ENCODE measurements around the gene TUBB1.

The TUBB1 gene

DNA sequence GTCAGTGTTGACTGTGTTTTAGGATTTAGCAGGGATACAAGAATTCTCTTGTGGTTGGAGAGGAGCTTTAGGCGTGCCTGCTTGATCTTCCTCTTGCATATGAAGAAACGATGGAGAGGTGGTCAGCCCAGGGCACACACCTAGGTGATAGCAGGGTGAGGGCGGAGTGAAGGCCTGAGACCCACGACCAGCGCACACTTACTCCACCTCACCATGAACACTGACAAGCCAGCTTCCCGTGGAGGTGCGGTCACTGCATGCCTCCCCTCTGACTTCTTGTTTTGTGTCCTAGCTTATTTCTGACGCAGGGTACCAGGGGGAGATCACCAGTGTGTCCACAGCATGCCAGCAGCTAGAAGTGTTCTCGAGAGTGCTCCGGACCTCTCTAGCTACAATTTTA, 30.0 kb upstream of the TUBB1 start:
- DNase-seq (ENCODE audit: low read depth, low spot score) = no peak

- DNase-seq (ENCODE audit: low read depth, low spot score) = no peak
These were observed 28.4 kb upstream of the TUBB1 start for GRCh38 chr20:58990651-58991445.

DNA sequence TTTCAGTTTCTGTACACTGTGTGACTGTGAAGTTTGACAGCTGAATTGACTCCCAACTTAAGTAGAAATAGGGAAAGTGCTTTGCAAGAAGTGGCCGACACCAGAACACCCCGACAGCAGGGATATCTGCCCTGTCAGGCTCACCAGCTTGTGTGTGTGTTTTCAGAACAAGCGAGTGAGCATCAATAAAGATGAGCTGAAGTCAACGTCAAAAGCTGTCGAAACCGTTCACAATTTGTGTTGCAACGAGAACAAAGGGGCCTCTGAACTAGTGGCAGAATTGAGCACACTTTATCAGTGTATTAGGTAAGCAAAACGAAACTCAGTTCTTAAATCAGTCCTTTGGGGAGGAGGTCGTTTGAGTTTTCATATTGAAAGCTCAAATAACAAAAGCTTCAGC, 27.5 kb upstream of the TUBB1 start:
- no peak for DNase-seq (ENCODE audit: low read depth, low spot score)

DNA sequence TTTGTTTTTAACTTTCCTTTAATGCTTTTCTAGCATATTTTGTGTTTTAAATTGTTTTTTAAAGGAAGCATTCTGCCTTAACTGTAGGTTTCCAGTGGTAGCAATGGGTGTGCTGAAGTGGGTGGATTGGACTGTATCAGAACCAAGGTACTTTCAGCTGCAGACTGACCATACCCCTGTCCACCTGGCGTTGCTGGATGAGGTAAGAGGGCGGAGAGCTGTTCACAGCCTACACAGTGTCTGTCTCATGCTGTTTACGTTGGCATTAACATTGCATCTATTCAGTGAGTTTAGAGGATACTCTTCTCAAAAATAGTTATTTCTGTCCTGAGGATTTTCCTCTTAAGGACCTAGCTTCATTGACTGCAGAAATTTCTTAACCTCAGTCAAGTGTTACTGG, 26.3 kb upstream of the TUBB1 start:
- no peak for DNase-seq (ENCODE audit: low read depth, low spot score)

GRCh38 chr20:58993332-58994248, 25.6 kb upstream of the TUBB1 start:
- DNase-seq (ENCODE audit: low read depth, low spot score) = no peak

DNA sequence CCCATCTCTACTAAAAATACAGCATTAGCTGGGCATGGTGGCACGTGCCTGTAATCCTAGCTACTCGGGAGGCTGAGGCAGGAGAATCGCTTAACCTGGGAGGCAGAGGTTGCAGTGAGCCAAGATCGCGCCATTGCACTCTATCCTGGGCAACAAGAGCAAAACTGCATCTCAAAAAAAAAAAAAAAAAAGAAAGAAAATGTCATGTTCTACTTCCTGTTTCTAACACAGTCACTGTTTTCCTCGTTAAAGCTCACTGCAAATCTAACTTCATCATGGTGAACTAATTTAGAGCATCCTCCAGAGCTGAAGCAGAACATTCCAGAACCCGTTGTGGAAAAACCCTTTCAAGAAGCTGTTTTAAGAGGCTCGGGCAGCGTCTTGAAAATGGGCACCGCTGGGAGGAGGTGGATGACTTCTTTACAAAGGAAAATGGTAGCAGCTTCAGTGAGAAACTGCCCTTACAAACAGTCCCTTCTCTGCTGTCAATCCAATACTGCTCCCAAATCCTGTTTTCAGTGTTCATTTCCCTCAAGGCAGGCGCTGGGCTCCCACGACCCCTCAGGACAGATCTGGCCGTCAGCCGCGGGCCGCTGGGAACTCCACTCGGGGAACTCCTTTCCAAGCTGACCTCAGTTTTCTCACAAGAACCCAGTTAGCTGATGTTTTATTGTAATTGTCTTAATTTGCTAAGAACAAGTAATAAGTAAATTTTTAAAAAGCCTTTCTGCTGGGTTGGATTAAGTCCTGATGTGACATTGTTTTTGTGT, 24.7 kb upstream of the TUBB1 start:
- DNase-seq (ENCODE audit: low read depth, low spot score) = no peak

- DNase-seq (ENCODE audit: low read depth, low spot score) = no peak
These were observed 23.6 kb upstream of the TUBB1 start for GRCh38 chr20:58995461-58996225.

GRCh38 chr20:58996226-58996611, 23.0 kb upstream of the TUBB1 start:
- no peak for DNase-seq (ENCODE audit: low read depth, low spot score)

GRCh38 chr20:58997141-58997770, 22.0 kb upstream of the TUBB1 start:
- no peak for DNase-seq (ENCODE audit: low read depth, low spot score)

GRCh38 chr20:58998656-58999055, 20.6 kb upstream of the TUBB1 start:
- no peak for DNase-seq (ENCODE audit: low read depth, low spot score)

DNA sequence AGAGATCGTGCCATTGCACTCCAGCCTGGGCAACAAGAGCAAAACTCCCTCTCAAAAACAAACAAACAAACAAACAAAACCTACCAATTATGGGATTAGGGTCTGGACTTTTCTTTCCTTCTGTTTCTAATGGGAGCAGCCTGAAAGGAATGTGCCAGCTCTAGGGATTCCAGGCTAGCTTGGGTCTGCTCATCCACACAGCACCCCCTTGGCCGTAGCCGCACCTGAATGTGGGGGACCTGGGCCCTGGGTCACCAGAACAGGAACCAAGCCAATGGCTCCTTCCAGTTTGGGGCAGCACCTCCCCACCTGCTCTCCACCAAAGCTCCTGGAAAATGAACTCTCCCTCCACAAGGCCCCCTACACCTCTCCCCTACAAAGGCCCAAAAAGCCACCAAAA, 18.9 kb upstream of the TUBB1 start:
- no peak for DNase-seq (ENCODE audit: low read depth, low spot score)

- DNase-seq (ENCODE audit: low read depth, low spot score) = no peak
These were observed 18.2 kb upstream of the TUBB1 start for GRCh38 chr20:59001068-59001448.

DNA sequence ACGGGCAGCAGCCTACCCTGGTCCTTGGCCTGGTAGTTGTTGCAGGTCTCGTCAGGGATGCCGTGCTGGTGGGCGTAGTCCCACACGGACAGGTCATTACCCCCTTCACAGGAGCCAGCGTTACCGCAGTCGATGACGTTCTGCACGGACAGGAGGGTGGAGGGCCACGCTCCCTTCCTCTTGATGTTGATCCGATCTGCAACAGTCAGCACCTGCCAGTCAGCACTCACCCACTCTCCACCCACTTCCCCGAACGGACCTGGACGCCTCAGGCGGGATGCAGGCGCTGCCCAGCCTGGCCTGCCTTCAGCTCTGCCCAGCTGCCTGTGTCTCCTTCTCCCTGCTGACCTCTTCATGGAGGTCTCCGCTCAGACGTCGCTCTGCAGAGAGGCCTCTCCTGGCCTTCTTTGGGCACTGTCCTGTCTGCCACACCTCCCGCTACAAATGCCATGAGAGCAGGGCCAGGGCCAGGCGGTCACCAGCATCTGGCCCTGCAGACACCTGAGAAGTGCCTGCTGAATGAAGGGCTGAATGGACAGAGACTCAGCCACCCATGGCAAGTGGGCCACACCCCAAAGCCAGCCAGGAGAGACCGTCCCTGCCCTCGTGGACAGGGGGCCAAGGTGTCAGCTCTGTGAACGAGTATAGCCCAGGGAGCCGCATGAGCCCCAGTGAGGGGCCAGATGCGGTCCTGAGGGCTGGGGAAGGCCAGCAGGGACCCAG, 17.6 kb upstream of the TUBB1 start:
- DNase-seq (ENCODE audit: low read depth, low spot score) = no peak

DNA sequence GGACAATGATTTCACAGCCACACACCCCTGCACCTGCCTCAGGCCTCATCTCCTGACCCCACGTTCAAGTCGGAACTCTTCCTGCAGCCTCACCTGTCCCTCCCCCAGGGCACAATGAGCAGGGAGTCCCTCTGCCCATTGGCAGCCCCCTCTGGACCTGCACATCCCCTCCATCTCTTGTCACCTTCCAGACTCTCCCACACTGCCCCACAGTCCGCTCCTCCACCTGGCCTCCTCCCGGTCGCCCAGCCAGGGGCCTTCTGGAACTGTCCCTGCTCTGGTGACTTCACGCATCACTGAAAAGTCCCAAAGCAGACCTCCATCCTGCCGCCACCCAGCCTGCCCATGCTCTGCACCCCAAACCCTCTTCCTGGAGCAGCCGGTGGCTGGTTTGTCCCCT, 16.8 kb upstream of the TUBB1 start:
- no peak for DNase-seq (ENCODE audit: low read depth, low spot score)

DNA sequence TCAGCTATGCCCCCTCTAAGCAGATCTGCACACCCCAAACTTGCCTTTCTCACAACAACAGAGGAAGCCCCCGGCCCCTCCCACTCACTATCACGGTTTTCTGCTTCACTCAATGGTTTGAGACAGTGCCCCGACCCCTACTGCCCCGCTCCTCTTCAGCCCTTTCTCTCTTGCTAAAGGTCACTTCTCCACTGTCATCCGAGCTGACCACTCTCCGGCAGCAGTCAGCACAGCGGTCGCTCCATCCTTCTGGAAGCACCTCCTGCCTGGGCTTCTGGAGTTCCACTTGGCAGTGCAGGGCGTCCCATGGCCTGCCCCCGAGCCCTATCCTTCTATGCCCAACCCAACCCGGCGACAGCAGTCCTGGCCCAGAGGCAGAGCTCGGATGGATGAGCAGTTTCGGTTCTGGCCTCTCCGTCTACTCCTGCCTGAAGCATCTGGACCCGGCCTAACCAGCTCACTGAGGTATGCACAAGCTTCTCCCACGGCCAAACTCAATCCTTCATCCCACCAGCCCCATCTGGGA, 16.3 kb upstream of the TUBB1 start:
- no peak for DNase-seq (ENCODE audit: low read depth, low spot score)

DNA sequence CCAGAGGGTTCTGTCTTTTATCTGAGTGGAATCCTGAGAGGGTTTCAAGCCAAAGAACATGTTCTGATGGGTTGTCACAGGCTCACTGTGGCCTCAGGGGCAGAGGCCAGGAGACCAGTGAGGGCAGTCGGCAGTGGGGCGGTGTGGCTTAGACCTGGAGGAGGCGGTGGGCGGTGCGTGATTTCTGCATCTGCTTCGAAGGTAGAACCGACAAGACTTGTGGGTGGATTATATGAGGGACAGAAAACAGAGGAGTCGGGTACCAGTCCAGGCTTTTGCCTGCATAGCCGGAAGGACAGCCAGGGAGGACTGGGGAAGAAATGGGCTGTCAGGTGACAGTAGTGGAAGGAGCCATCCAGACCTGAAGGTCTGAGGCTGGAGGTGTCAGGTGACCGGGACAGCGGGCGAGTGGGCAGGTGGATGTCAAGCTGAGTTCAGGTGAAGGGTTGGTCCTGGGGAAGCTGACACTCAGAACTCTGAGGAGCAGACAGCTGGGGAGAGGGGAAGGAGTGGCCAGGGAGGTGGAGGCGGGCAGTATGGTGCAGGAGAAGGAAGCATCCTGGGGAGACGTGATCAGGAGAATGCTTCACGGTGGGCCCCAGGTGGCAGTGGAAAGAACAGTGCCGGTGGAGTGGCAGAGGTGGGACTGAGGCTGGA, 15.3 kb upstream of the TUBB1 start:
- DNase-seq (ENCODE audit: low read depth, low spot score) = no peak

DNA sequence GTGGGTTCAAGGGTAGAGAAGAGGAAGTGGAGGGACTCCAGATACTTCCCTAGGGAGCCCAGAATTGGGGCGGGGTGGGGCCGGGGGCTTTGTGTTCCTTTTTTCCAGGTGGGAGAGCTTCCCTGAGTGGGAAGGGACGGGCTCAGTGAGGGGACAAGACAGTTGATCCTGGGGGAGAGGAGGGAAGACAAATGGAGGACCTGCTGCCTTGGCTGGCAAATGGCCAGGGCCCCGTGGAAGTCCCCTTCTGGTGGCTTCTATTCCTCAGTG, 14.8 kb upstream of the TUBB1 start:
- no peak for DNase-seq (ENCODE audit: low read depth, low spot score)

DNA sequence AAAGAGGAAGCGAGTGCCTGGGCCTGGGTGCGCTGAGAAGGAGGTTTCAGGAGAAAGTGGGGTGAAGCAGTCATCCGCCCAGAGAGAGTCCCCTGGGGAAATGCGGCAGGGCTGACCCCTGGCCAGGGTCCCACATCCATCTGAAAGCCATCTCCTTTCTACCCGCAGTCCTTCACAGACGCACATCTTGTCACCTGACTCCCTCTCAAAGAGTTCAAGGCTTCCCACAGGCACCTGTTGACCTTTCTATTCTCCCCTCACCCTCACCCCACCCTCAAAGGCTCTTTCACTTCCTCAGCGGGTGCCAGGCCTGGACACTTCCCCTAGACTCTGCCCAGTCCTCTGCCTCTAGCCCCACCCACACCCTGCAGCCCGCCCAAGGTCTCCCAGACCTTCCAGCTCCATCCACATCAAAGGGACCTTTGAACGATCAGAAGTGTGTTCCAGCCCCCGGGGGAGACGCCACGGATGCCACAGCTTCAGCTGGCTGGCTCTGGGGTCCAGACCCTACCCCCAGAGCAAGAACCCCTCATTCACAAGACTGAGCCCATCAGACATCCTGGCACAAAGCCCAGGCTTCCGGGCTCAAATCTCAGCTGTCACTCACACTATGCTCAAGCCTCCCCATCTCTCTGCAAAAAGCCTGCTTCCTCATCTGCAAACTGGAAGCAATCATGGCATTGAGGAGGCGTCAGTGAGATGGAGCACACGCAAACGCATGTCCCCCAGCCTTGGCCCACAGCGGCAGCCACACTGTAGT, 14.3 kb upstream of the TUBB1 start:
- no peak for DNase-seq (ENCODE audit: low read depth, low spot score)

All from smooth muscle cell of the brain vasculature (primary cell).